Measurements from ENCODE around the gene GLI1. TPM values are rescaled to one million over a fixed set of nuclear protein-coding genes. Genes with fewer than 3 reads are reported as not detected.

Gene GLI1
- total and polyA plus RNA-seq, 2 of the 13 experiments (the other 11 are each of a cell fraction or from before 2014, with no cell fraction given) = 0.09 to 0.20 TPM

- peak; percentile 37; the same call in 1 of the 2 replicates for TF ChIP-seq MYPOP (CRISPR knock-in tag; IDR thresholded peaks at IDR 0.05)
- TF ChIP-seq GMEB2 (CRISPR knock-in tag; IDR thresholded peaks at IDR 0.05; ENCODE audit: low read depth) = no peak
- TF ChIP-seq ZBTB43 (CRISPR knock-in tag; conservative IDR thresholded peaks at IDR 0.05) = no peak
- TF ChIP-seq SUZ12 (IDR thresholded peaks at IDR 0.05; ENCODE audit: low read depth, low read length) = peak; percentile 80
- no peak for TF ChIP-seq CBX2 (IDR thresholded peaks at IDR 0.05; ENCODE audit: low read depth, low read length)
- no peak for TF ChIP-seq CBX2 (CRISPR knock-in tag; IDR thresholded peaks at IDR 0.05; ENCODE audit: low read depth)
- peak; percentile 37; the same call in 1 of the 2 replicates for TF ChIP-seq ZBTB20 (CRISPR knock-in tag; IDR thresholded peaks at IDR 0.05; ENCODE audit: borderline replicate concordance, low read depth)
- TF ChIP-seq ZNF878 (CRISPR knock-in tag; IDR thresholded peaks at IDR 0.05) = no peak; the same call in 1 of the 2 replicates
- TF ChIP-seq HOXA3 (CRISPR knock-in tag; IDR thresholded peaks at IDR 0.05) = peak; percentile 83
- TF ChIP-seq GMEB1 (CRISPR knock-in tag; IDR thresholded peaks at IDR 0.05; ENCODE audit: borderline replicate concordance) = peak; percentile 79
- TF ChIP-seq HINFP (CRISPR knock-in tag; IDR thresholded peaks at IDR 0.05; ENCODE audit: low read depth) = no peak
- TF ChIP-seq ZMYM2 (CRISPR knock-in tag; IDR thresholded peaks at IDR 0.05) = peak; percentile 81; the same call in 1 of the 2 replicates
- no peak for TF ChIP-seq ZNF549 (CRISPR knock-in tag; IDR thresholded peaks at IDR 0.05)
- peak; percentile 26; the same call in 1 of the 2 replicates for TF ChIP-seq ZBTB4 (CRISPR knock-in tag; IDR thresholded peaks at IDR 0.05; ENCODE audit: borderline replicate concordance)
- TF ChIP-seq TFDP2 (CRISPR knock-in tag; IDR thresholded peaks at IDR 0.05) = peak; percentile 30; the same call in 1 of the 2 replicates
- TF ChIP-seq ZMAT3 (CRISPR knock-in tag; conservative IDR thresholded peaks at IDR 0.05) = no peak
Measured at GRCh38 chr12:57487597-57488401, 28.2 kb downstream of the GLI1 start, which contains the start of gene MARS1 (continued).

Data from HepG2 (cell line).